Left lung (tissue), 10 donors: ENCODE data around the gene NPBWR2. TPM values are rescaled to one million over a fixed set of nuclear protein-coding genes. Genes with fewer than 3 reads are reported as not detected.

Experiments
- ATAC-seq: fragments of 200-7000 bp; cut with Tn5 transposase; one replicate; pipeline ENCODE4 v1.9.1; 2020; ENCODE audit warnings: moderate library complexity
- DNase-seq, 4 donors: peaks; one replicate each; pipeline ENCODE4 v3.0.0-alpha.2; 2013 to 2020
- H3K27ac ChIP-seq, 2 donors: fragments of 200-600 bp; sonication (generic) in 1 of 2; one replicate each; pipeline versions ENCODE4 v1.5.0 to v1.8.0; 2020 to 2021
- H3K27me3 ChIP-seq, 2 donors: fragments of 200-600 bp; sonication (generic) in 1 of 2; one replicate each; pipeline versions ENCODE4 v1.5.0 to v1.8.0; 2020 to 2021
- H3K36me3 ChIP-seq, 2 donors: fragments of 200-600 bp; sonication (generic) in 1 of 2; one replicate each; pipeline versions ENCODE4 v1.5.0 to v1.8.0; 2020 to 2021
- H3K4me1 ChIP-seq, 2 donors: fragments of 200-600 bp; one replicate each; pipeline ENCODE4 v1.8.0; 2021
- H3K4me3 ChIP-seq, 2 donors: fragments of 200-600 bp; sonication (generic) in 1 of 2; one replicate each; pipeline versions ENCODE4 v1.5.0 to v1.8.0; 2020 to 2021; ENCODE audit warnings: mild to moderate bottlenecking in 1 of 2
- H3K9me3 ChIP-seq, 2 donors: fragments of 200-600 bp; sonication (generic) in 1 of 2; one replicate each; pipeline versions ENCODE4 v1.5.0 to v1.8.0; 2020 to 2021
- CTCF ChIP-seq, 2 donors: fragments of 200-600 bp; sonication (generic) in 1 of 2; IDR thresholded peaks; one replicate each; pipeline versions ENCODE4 v1.5.0 to v1.8.0; 2021; ENCODE audit warnings: antibody characterized with exemption in 2 of 2
- intact Hi-C, 2 donors: fragments of 100-400 bp; cut with DNase I; formaldehyde crosslinking; loops; one replicate each; pipeline versions ENCODE4 v1.11.2 to v1.14.2; 2022
- polyA plus RNA-seq, 6 donors: library from polyadenylated mRNA; unstranded; fragments of 120-200 nt; gene quantifications; one replicate each; pipeline ENCODE4 v1.2.1, GENCODE V29; 2013; ENCODE audit not compliant: insufficient read length in 6 of 6
- total RNA-seq, 2 donors: library from RNA; stranded (reverse); fragmentation: NEBNext Ultra II Directional; extraction: Animal tissue kit (Norgen Biotek cat#: 25700); gene quantifications; one replicate each; pipeline ENCODE4 v1.2.1, GENCODE V29; 2021
- donor health status: DM: no; HTN: yes; CAD: no.
- donor health status: DM: no; HTN: no; CAD: no.

The NPBWR2 gene
- total and polyA plus RNA-seq, 8 donors: not detected

GRCh38 chr20:64116016-64116415 lies 8.7 kb upstream of the NPBWR2 start:
- intact Hi-C loops: no loop called here
- peaks cover 0 to 11% of the 10 kb centered on the region in 2 donors for H3K4me1 ChIP-seq
- H3K9me3 ChIP-seq: no peaks in the 10 kb centered on the region
- no peaks in the 10 kb centered on the region for H3K36me3 ChIP-seq
- no peak overlapping the region for H3K4me3 ChIP-seq
- ATAC-seq: no peak
- no peak for TF ChIP-seq CTCF (IDR thresholded peaks at IDR 0.05)
- H3K27ac ChIP-seq: no peak overlapping the region
- peak in 2 of 4 donors; percentile 19 to 70 for DNase-seq
- H3K27me3 ChIP-seq: peaks cover 0 to 4% of the 10 kb centered on the region in 2 donors

- no peak overlapping the region for H3K4me3 ChIP-seq
- no peaks in the 10 kb centered on the region for H3K27me3 ChIP-seq
- DNase-seq (peak in 2 of 4 donors; percentile 18 to 53), ATAC-seq (no peak)
- intact Hi-C loops: no loop called here
- H3K4me1 ChIP-seq: peaks cover 0 to 8% of the 10 kb centered on the region in 2 donors
- H3K36me3 ChIP-seq: no peaks in the 10 kb centered on the region
- no peak overlapping the region for H3K27ac ChIP-seq
- no peaks in the 10 kb centered on the region for H3K9me3 ChIP-seq
- TF ChIP-seq CTCF (IDR thresholded peaks at IDR 0.05): no peak
Measured at GRCh38 chr20:64115171-64115911, 8.0 kb upstream of the NPBWR2 start.

GRCh38 chr20:64114356-64114971 lies 7.1 kb upstream of the NPBWR2 start:
- H3K9me3 ChIP-seq: no peaks in the 10 kb centered on the region
- ATAC-seq: no peak
- H3K27ac ChIP-seq: no peak overlapping the region
- TF ChIP-seq CTCF (IDR thresholded peaks at IDR 0.05): no peak
- intact Hi-C loops: no loop called here
- H3K4me3 ChIP-seq: no peak overlapping the region
- no peaks in the 10 kb centered on the region for H3K36me3 ChIP-seq
- DNase-seq: peak in 2 of 4 donors; percentile 16 to 52
- no peaks in the 10 kb centered on the region for H3K27me3 ChIP-seq
- H3K4me1 ChIP-seq: no peaks in the 10 kb centered on the region

- Histone ChIP-seq H3K27ac (no peak overlapping the region), H3K4me3 (no peak overlapping the region), H3K36me3 (no peaks in the 10 kb centered on the region), H3K4me1 (no peaks in the 10 kb centered on the region), H3K9me3 (no peaks in the 10 kb centered on the region), H3K27me3 (no peaks in the 10 kb centered on the region)
- TF ChIP-seq CTCF (IDR thresholded peaks at IDR 0.05): no peak
- DNase-seq: peak in 2 of 4 donors; percentile 21 to 48
- no peak for ATAC-seq
- intact Hi-C loops: no loop called here
Measured at GRCh38 chr20:64113796-64114355, 6.5 kb upstream of the NPBWR2 start.

GRCh38 chr20:64113444-64113775 lies 6.0 kb upstream of the NPBWR2 start:
- no peak for TF ChIP-seq CTCF (IDR thresholded peaks at IDR 0.05)
- intact Hi-C loops: no loop called here
- no peak overlapping the region for H3K27ac ChIP-seq
- ATAC-seq: no peak
- H3K27me3 ChIP-seq: peaks cover 0 to 1% of the 10 kb centered on the region in 2 donors
- no peaks in the 10 kb centered on the region for H3K4me1 ChIP-seq
- H3K36me3 ChIP-seq: no peaks in the 10 kb centered on the region
- peak in 1 of 4 donors; percentile 19 for DNase-seq
- no peak overlapping the region for H3K4me3 ChIP-seq
- H3K9me3 ChIP-seq: no peaks in the 10 kb centered on the region
